Fibroblast of mammary gland (primary cell): ENCODE measurements around the gene CDH23.

ENCODE experiments used
- DNase-seq: peaks from one replicate; pipeline ENCODE4 v3.0.0-alpha.2; 2010; ENCODE audit warnings: low read depth
- H3K4me3 ChIP-seq: 2 replicates; pipeline ENCODE4 v1.5.1; 2011; ENCODE audit warnings: low read depth, mild to moderate bottlenecking, low read length, moderate library complexity; ENCODE audit not compliant: control insufficient read depth
- CTCF ChIP-seq: conservative IDR thresholded peaks from 2 replicates; pipeline ENCODE4 v1.5.1; 2011; ENCODE audit warnings: low read depth, low read length, inconsistent platforms; ENCODE audit not compliant: control insufficient read depth, insufficient read depth

Gene CDH23

GRCh38 chr10:71569775-71570588, 173.3 kb downstream of the CDH23 start:
- DNase-seq = peak; percentile 34
- TF ChIP-seq CTCF = peak; percentile 75

GRCh38 chr10:71571460-71572175, 174.9 kb downstream of the CDH23 start:
- no peak for DNase-seq
- H3K4me3 ChIP-seq = no peak overlapping the region
- no peak for TF ChIP-seq CTCF

More at GRCh38 chr10:71569775-71570588, 173.3 kb downstream of the CDH23 start:
- H3K4me3 ChIP-seq = no peak overlapping the region

- TF ChIP-seq CTCF = no peak
- DNase-seq = no peak
- no peak overlapping the region for H3K4me3 ChIP-seq
These were observed 176.2 kb downstream of the CDH23 start for GRCh38 chr10:71572962-71573361.

- DNase-seq = no peak
- no peak overlapping the region for H3K4me3 ChIP-seq
- TF ChIP-seq CTCF = no peak
These were observed 177.1 kb downstream of the CDH23 start for GRCh38 chr10:71573562-71574518.

- no peak for DNase-seq
- no peak for TF ChIP-seq CTCF
- no peak overlapping the region for H3K4me3 ChIP-seq
These were observed 178.7 kb downstream of the CDH23 start for GRCh38 chr10:71575451-71575850.

GRCh38 chr10:71575934-71576801, 179.4 kb downstream of the CDH23 start:
- no peak for TF ChIP-seq CTCF
- H3K4me3 ChIP-seq = no peak overlapping the region
- DNase-seq = no peak
